CMK (cell line): ENCODE data around the gene TMEM132C.

Experiments
- DNase-seq: peaks from one replicate; pipeline ENCODE4 v3.0.0-alpha.2; 2010; ENCODE audit warnings: low read depth

Gene TMEM132C

GRCh38 chr12:128612150-128612850 lies 345.3 kb downstream of the TMEM132C start:
- no peak for DNase-seq

GRCh38 chr12:128613837-128614590 lies 347.0 kb downstream of the TMEM132C start:
- no peak for DNase-seq

- DNase-seq = no peak
Measured at GRCh38 chr12:128617304-128617833, 350.4 kb downstream of the TMEM132C start.

- DNase-seq = no peak
Measured at GRCh38 chr12:128619263-128619662, 352.3 kb downstream of the TMEM132C start.

GRCh38 chr12:128621304-128621703 lies 354.3 kb downstream of the TMEM132C start:
- no peak for DNase-seq

GRCh38 chr12:128623748-128624147 lies 356.8 kb downstream of the TMEM132C start:
- DNase-seq = no peak

GRCh38 chr12:128626808-128627320 lies 359.9 kb downstream of the TMEM132C start:
- no peak for DNase-seq

GRCh38 chr12:128627659-128628058 lies 360.7 kb downstream of the TMEM132C start:
- no peak for DNase-seq

- DNase-seq = no peak
Measured at GRCh38 chr12:128629979-128630378, 363.0 kb downstream of the TMEM132C start.

GRCh38 chr12:128637642-128638606 lies 371.0 kb downstream of the TMEM132C start:
- no peak for DNase-seq

GRCh38 chr12:128639089-128639488 lies 372.1 kb downstream of the TMEM132C start:
- no peak for DNase-seq

- no peak for DNase-seq
Measured at GRCh38 chr12:128643155-128643554, 376.2 kb downstream of the TMEM132C start.

- DNase-seq = no peak
Measured at GRCh38 chr12:128644664-128645296, 377.8 kb downstream of the TMEM132C start.

GRCh38 chr12:128649902-128650301 lies 382.9 kb downstream of the TMEM132C start:
- DNase-seq = no peak

GRCh38 chr12:128652136-128652751 lies 385.3 kb downstream of the TMEM132C start:
- no peak for DNase-seq

- no peak for DNase-seq
Measured at GRCh38 chr12:128654468-128654867, 387.5 kb downstream of the TMEM132C start.

- no peak for DNase-seq
Measured at GRCh38 chr12:128657378-128657777, 390.4 kb downstream of the TMEM132C start.

- DNase-seq = no peak
Measured at GRCh38 chr12:128660532-128661225, 393.7 kb downstream of the TMEM132C start.

GRCh38 chr12:128661226-128661569 lies 394.2 kb downstream of the TMEM132C start:
- DNase-seq = no peak

- no peak for DNase-seq
Measured at GRCh38 chr12:128662101-128662500, 395.1 kb downstream of the TMEM132C start.
